ENCODE data around the gene FBXL22.

FBXL22 gene

GRCh38 chr15:63556736-63557135 is 40.5 kb upstream of the FBXL22 start:
- WGBS (ENCODE audit: insufficient coverage) = 90% methylated on average over 7 of the region's 7 CpGs
- no peak for DNase-seq
- Histone ChIP-seq H3K9me3 (ENCODE audit: control extremely low read depth in 1 of 5, control insufficient read depth in 4 of 5, insufficient read depth in 2 of 5, low read depth in 1 of 5, low read length in 4 of 5) (no peaks in the 10 kb centered on the region), H3K4me1 (ENCODE audit: control extremely low read depth in 1 of 4, control insufficient read depth in 4 of 4, insufficient read depth in 4 of 4, low read length in 3 of 4) (peaks cover 0 to 14% (median 2%) of the 10 kb centered on the region in 4 experiments), H3K27ac (ENCODE audit: insufficient read depth in 1 of 2, low read depth in 1 of 2, low read length in 2 of 2, poor library complexity in 1 of 2, severe bottlenecking in 2 of 2) (no peak overlapping the region), H3K4me3 (ENCODE audit: control insufficient read depth in 1 of 7, extremely low read depth in 1 of 7, insufficient read depth in 4 of 7, low read depth in 2 of 7, low read length in 6 of 7) (no peak overlapping the region), H3K27me3 (replicated peaks in 2 of 5; ENCODE audit: control insufficient read depth in 4 of 5, insufficient read depth in 5 of 5, low read length in 4 of 5) (peaks cover 0 to under 1% (median 0%) of the 10 kb centered on the region in 5 experiments), H3K36me3 (ENCODE audit: control insufficient read depth in 4 of 4, insufficient read depth in 4 of 4, low read length in 3 of 4) (peaks cover 0 to 37% (median 21%) of the 10 kb centered on the region in 4 experiments)
- ChIA-PET CTCF (interaction anchor here (0.7 to 1.0 kb wide), 2 partner anchors 70 kb away, joined by 3 read pairs; no protein-coding TSS in a partner anchor), POLR2A (no interaction called here)

- 100% methylated on average over 1 of the region's 5 CpGs for WGBS (ENCODE audit: insufficient coverage)
- no peaks in the 10 kb centered on the region for H3K4me1 ChIP-seq (ENCODE audit: control extremely low read depth in 1 of 4, control insufficient read depth in 4 of 4, insufficient read depth in 4 of 4, low read length in 3 of 4)
- H3K27me3 ChIP-seq (replicated peaks in 2 of 5; ENCODE audit: control insufficient read depth in 4 of 5, insufficient read depth in 5 of 5, low read length in 4 of 5) = no peaks in the 10 kb centered on the region
- H3K27ac ChIP-seq (ENCODE audit: insufficient read depth in 1 of 2, low read depth in 1 of 2, low read length in 2 of 2, poor library complexity in 1 of 2, severe bottlenecking in 2 of 2) = no peak overlapping the region
- H3K36me3 ChIP-seq (ENCODE audit: control insufficient read depth in 4 of 4, insufficient read depth in 4 of 4, low read length in 3 of 4) = peaks cover 6 to 62% (median 34%) of the 10 kb centered on the region in 4 experiments
- ChIA-PET POLR2A (no interaction called here), CTCF (interaction anchor here (1.2 to 1.5 kb wide), 2 partner anchors 16 to 29 kb away, joined by 3 to 5 read pairs; no protein-coding TSS in a partner anchor)
- no peak for DNase-seq
- H3K9me3 ChIP-seq (ENCODE audit: control extremely low read depth in 1 of 5, control insufficient read depth in 4 of 5, insufficient read depth in 2 of 5, low read depth in 1 of 5, low read length in 4 of 5) = no peaks in the 10 kb centered on the region
- H3K4me3 ChIP-seq (ENCODE audit: control insufficient read depth in 1 of 7, extremely low read depth in 1 of 7, insufficient read depth in 4 of 7, low read depth in 2 of 7, low read length in 6 of 7) = no peak overlapping the region
Observed at GRCh38 chr15:63559753-63560152, 37.4 kb upstream of the FBXL22 start.

DNA sequence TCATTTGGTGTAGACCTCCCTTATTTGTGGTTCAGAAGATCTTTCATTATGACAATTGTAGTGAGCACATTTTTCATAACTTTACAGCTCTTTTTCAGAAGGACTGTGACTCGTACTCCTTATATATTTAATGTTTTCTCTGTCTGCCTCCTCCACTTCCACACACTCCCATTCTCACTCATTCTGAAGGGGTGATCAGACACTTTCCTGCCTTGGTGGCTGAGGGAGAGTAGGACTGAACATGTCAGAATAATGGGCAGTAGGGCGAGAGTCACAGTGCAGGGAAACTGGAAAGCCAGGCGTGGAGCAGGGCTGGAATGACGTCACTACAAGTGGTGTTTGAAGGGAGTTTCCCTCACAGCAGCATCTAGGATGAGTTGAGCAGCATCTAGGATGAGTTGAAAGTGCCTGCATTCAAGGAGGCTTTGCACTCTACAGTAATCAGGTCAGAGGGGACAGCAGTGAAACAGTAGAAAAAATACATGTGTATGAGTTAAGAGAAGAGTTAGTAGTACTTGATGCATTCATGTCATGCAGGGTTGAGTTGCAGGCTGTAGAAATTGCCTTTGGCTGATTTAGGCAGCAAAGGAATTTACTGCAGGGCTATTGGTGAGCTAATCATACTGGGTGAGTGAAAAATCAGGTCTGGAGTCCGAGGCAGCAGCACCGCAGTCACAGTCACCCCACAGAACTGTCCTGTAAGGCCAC is 36.3 kb upstream of the FBXL22 start:
- Histone ChIP-seq H3K36me3 (ENCODE audit: control insufficient read depth in 4 of 4, insufficient read depth in 4 of 4, low read length in 3 of 4) (peaks cover 6 to 64% (median 35%) of the 10 kb centered on the region in 4 experiments), H3K27me3 (replicated peaks in 2 of 5; ENCODE audit: control insufficient read depth in 4 of 5, insufficient read depth in 5 of 5, low read length in 4 of 5) (no peaks in the 10 kb centered on the region), H3K27ac (ENCODE audit: insufficient read depth in 1 of 2, low read depth in 1 of 2, low read length in 2 of 2, poor library complexity in 1 of 2, severe bottlenecking in 2 of 2) (no peak overlapping the region), H3K4me1 (ENCODE audit: control extremely low read depth in 1 of 4, control insufficient read depth in 4 of 4, insufficient read depth in 4 of 4, low read length in 3 of 4) (no peaks in the 10 kb centered on the region), H3K4me3 (ENCODE audit: control insufficient read depth in 1 of 7, extremely low read depth in 1 of 7, insufficient read depth in 4 of 7, low read depth in 2 of 7, low read length in 6 of 7) (no peak overlapping the region), H3K9me3 (ENCODE audit: control extremely low read depth in 1 of 5, control insufficient read depth in 4 of 5, insufficient read depth in 2 of 5, low read depth in 1 of 5, low read length in 4 of 5) (no peaks in the 10 kb centered on the region)
- POLR2A ChIA-PET = no interaction called here
- 91% methylated on average over 4 of the region's 6 CpGs for WGBS (ENCODE audit: insufficient coverage)
- CTCF ChIA-PET = no interaction called here
- DNase-seq = no peak

DNA sequence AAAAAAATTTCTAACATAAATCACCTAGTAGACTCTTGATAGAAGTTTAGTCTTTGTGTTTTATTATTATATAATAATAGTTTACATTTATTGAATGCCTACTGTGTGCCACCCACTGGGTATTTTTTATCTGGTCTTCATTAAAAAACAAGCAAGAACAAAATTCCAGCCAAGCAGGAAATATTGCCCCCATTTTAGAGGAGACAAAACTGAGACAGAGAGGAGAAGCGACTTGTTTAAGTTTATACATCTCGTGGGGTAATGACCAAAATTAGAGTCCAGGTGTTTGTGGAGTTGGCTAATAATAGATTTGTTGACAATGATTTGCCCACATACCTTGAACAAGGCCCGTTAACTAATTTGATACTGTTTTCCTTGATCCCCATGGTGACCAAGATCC is 33.1 kb upstream of the FBXL22 start:
- DNase-seq = no peak
- 100% methylated on average over 1 of the region's 3 CpGs for WGBS (ENCODE audit: insufficient coverage)
- ChIA-PET POLR2A (no interaction called here), CTCF (interaction anchor here (1.0 to 2.6 kb wide), 3 partner anchors 11 to 97 kb away, joined by 3 to 9 read pairs (median 3); no protein-coding TSS in a partner anchor)
- no peaks in the 10 kb centered on the region for H3K27me3 ChIP-seq (replicated peaks in 2 of 5; ENCODE audit: control insufficient read depth in 4 of 5, insufficient read depth in 5 of 5, low read length in 4 of 5)
- no peak overlapping the region for H3K4me3 ChIP-seq (ENCODE audit: control insufficient read depth in 1 of 7, extremely low read depth in 1 of 7, insufficient read depth in 4 of 7, low read depth in 2 of 7, low read length in 6 of 7)
- H3K36me3 ChIP-seq (ENCODE audit: control insufficient read depth in 4 of 4, insufficient read depth in 4 of 4, low read length in 3 of 4) = peaks cover 11 to 49% (median 29%) of the 10 kb centered on the region in 4 experiments
- H3K9me3 ChIP-seq (ENCODE audit: control extremely low read depth in 1 of 5, control insufficient read depth in 4 of 5, insufficient read depth in 2 of 5, low read depth in 1 of 5, low read length in 4 of 5) = no peaks in the 10 kb centered on the region
- H3K27ac ChIP-seq (ENCODE audit: insufficient read depth in 1 of 2, low read depth in 1 of 2, low read length in 2 of 2, poor library complexity in 1 of 2, severe bottlenecking in 2 of 2) = no peak overlapping the region
- no peaks in the 10 kb centered on the region for H3K4me1 ChIP-seq (ENCODE audit: control extremely low read depth in 1 of 4, control insufficient read depth in 4 of 4, insufficient read depth in 4 of 4, low read length in 3 of 4)

DNA sequence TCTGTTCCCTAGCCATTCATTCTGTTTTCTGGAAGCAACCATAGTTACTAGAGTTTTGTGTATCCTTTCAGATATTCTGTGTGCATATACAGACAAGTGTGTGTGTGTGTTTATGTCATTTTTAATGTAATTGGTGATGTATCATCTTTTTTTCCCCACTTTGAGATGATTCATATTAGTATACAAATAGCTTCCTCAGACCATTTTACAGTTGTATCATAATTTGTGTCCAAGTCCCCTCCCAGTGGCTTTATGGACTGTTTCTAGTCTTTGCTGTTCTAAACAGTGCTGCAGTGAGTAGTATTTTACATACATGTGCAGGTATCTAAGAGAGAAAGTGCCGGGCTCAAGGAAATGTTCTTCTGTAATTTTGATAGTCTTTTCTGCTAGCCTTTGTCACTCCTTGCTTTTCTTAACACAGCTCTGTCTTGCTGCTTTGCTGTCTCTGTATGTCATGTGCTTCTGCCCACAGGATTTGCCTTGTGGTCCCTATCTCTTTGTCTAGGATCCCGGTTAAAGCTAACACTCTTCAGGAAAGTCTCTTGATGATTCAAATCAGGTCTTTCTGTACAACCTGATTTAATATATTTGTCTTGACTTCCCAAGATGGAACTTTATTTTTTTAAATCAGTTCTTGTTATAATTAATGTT is 31.5 kb upstream of the FBXL22 start:
- DNase-seq = no peak
- ChIA-PET POLR2A (no interaction called here), CTCF (no interaction called here)
- H3K4me1 ChIP-seq (ENCODE audit: control extremely low read depth in 1 of 4, control insufficient read depth in 4 of 4, insufficient read depth in 4 of 4, low read length in 3 of 4) = no peaks in the 10 kb centered on the region
- peaks cover 11 to 55% (median 37%) of the 10 kb centered on the region in 4 experiments for H3K36me3 ChIP-seq (ENCODE audit: control insufficient read depth in 4 of 4, insufficient read depth in 4 of 4, low read length in 3 of 4)
- H3K4me3 ChIP-seq (ENCODE audit: control insufficient read depth in 1 of 7, extremely low read depth in 1 of 7, insufficient read depth in 4 of 7, low read depth in 2 of 7, low read length in 6 of 7) = no peak overlapping the region
- no peaks in the 10 kb centered on the region for H3K27me3 ChIP-seq (replicated peaks in 2 of 5; ENCODE audit: control insufficient read depth in 4 of 5, insufficient read depth in 5 of 5, low read length in 4 of 5)
- no peaks in the 10 kb centered on the region for H3K9me3 ChIP-seq (ENCODE audit: control extremely low read depth in 1 of 5, control insufficient read depth in 4 of 5, insufficient read depth in 2 of 5, low read depth in 1 of 5, low read length in 4 of 5)
- 83% methylated on average over 1 of the region's 2 CpGs for WGBS (ENCODE audit: insufficient coverage)
- H3K27ac ChIP-seq (ENCODE audit: insufficient read depth in 1 of 2, low read depth in 1 of 2, low read length in 2 of 2, poor library complexity in 1 of 2, severe bottlenecking in 2 of 2) = no peak overlapping the region

DNA sequence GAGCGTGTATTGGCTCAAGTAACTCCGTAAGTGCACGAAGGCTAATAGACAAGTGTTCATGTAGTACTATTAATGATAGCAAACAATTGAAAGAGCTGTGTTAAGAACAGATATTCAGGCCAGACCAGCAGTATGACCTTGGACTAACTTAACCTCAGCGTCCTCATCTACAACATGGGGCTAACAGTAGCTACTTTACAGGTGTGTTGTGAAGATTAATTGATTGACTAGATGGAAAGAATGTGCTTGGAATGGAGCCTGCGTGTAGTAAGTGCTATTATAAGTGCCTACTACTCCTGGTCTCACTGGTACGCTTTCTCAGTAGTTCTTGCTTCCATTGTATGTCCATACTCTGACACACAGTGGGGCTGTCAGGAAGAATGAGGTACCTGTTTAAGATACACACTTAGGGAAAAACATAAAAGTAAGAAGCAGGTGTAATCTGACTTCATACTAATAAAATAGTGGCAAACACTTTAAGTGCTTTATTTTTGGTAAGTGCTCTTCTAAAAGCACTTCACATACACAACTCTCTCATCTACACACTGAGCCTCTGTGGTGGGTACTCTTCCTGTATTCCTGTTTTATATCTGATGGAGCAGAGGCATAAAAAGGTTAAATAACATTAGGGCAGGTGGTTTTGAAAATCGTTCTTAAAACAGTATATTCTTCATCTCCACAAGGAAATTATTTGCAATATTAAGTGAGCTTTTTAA is 24.3 kb upstream of the FBXL22 start:
- DNase-seq = no peak
- no peak overlapping the region for H3K27ac ChIP-seq (ENCODE audit: insufficient read depth in 1 of 2, low read depth in 1 of 2, low read length in 2 of 2, poor library complexity in 1 of 2, severe bottlenecking in 2 of 2)
- 100% methylated on average over 2 of the region's 7 CpGs for WGBS (ENCODE audit: insufficient coverage)
- ChIA-PET CTCF (interaction anchor here (0.6 kb wide), 1 partner anchor 280 kb away, joined by 3 read pairs; no protein-coding TSS in a partner anchor), POLR2A (no interaction called here)
- H3K9me3 ChIP-seq (ENCODE audit: control extremely low read depth in 1 of 5, control insufficient read depth in 4 of 5, insufficient read depth in 2 of 5, low read depth in 1 of 5, low read length in 4 of 5) = no peaks in the 10 kb centered on the region
- H3K27me3 ChIP-seq (replicated peaks in 2 of 5; ENCODE audit: control insufficient read depth in 4 of 5, insufficient read depth in 5 of 5, low read length in 4 of 5) = no peaks in the 10 kb centered on the region
- peaks cover 18 to 57% (median 27%) of the 10 kb centered on the region in 4 experiments for H3K36me3 ChIP-seq (ENCODE audit: control insufficient read depth in 4 of 4, insufficient read depth in 4 of 4, low read length in 3 of 4)
- no peak overlapping the region for H3K4me3 ChIP-seq (ENCODE audit: control insufficient read depth in 1 of 7, extremely low read depth in 1 of 7, insufficient read depth in 4 of 7, low read depth in 2 of 7, low read length in 6 of 7)
- no peaks in the 10 kb centered on the region for H3K4me1 ChIP-seq (ENCODE audit: control extremely low read depth in 1 of 4, control insufficient read depth in 4 of 4, insufficient read depth in 4 of 4, low read length in 3 of 4)
